Nasal cavity respiratory epithelium epithelial cell of viscerocranial mucosa (primary cell): ENCODE data around the gene NCAM2. TPM values are rescaled to one million over a fixed set of nuclear protein-coding genes. Genes with fewer than 3 reads are reported as not detected.

Experiments used
- total RNA-seq: library from RNA; depleted of rRNA; stranded (reverse); fragments of >200 nt; gene quantifications from 2 replicates; pipeline ENCODE4 v1.2.3, GENCODE V29; 2014

NCAM2 gene
- total RNA-seq = 0.50 TPM in 1 of 2 replicates, not detected in the other

GRCh38 chr21:20997636-20998455 is at the start of gene NCAM2:
TSS of gene NCAM2 (plus strand) at chr21:20998409.

